Uterus (tissue), 4 donors: ENCODE results near the gene PCBP1. TPM values are rescaled to one million over a fixed set of nuclear protein-coding genes. Genes with fewer than 3 reads are reported as not detected.

ENCODE experiments used
- DNase-seq, 2 donors: peaks; one replicate each; pipeline ENCODE4 v3.0.0-alpha.2; 2019 to 2020
- H3K27ac ChIP-seq, 2 donors: fragments of 200-600 bp; sonication (generic); 1 replicate in 1 of 2; 2 replicates in 1 of 2; pipeline ENCODE4 v1.5.1; 2016 to 2018
- H3K27me3 ChIP-seq, 2 donors: fragments of 200-600 bp; sonication (generic); one replicate each; pipeline ENCODE4 v1.5.1; 2018 to 2019; ENCODE audit warnings: control low read depth in 1 of 2
- H3K36me3 ChIP-seq, 2 donors: fragments of 200-600 bp; sonication (generic); one replicate each; pipeline ENCODE4 v1.5.1; 2019; ENCODE audit warnings: control low read depth in 1 of 2
- H3K4me1 ChIP-seq, 2 donors: fragments of 200-600 bp; sonication (generic); one replicate each; pipeline ENCODE4 v1.5.1; 2018 to 2019; ENCODE audit warnings: control low read depth in 1 of 2
- H3K4me3 ChIP-seq, 2 donors: fragments of 200-600 bp; sonication (generic); 1 replicate in 1 of 2; 2 replicates in 1 of 2; pipeline ENCODE4 v1.5.1; 2018 to 2019; ENCODE audit warnings: mild to moderate bottlenecking in 1 of 2
- H3K9me3 ChIP-seq, 2 donors: fragments of 200-600 bp; sonication (generic); one replicate each; pipeline ENCODE4 v1.5.1; 2019; ENCODE audit warnings: control low read depth in 1 of 2
- POLR2A ChIP-seq, 2 donors: fragments of 450-650 bp; IDR thresholded peaks; one replicate each; pipeline ENCODE4 v1.6.1; 2016; ENCODE audit warnings: antibody characterized with exemption in 2 of 2, mild to moderate bottlenecking in 1 of 2, moderate library complexity in 1 of 2
- intact Hi-C: fragments of 100-400 bp; cut with DNase I; formaldehyde crosslinking; loops from one replicate; pipeline ENCODE4 v1.15.1; 2023; ENCODE audit warnings: low total_unique reads
- total RNA-seq, 4 donors: library from RNA; depleted of rRNA in 3 of 4; stranded (reverse); fragments of >200 nt in 3 of 4; gene quantifications; one replicate each; pipeline versions ENCODE4 v1.1.0 to v1.2.4, GENCODE V29; 2014 to 2023
- TF ChIP-seq, protein P1 (sequence below), 4 experiments: fragments of 200-600 bp in 2 of 4; fragments of 450-650 bp in 2 of 4; sonication (generic) in 2 of 4; IDR thresholded peaks; one replicate each; pipeline ENCODE4 v1.5.1; 2016 to 2019; ENCODE audit warnings: antibody characterized with exemption in 4 of 4, mild to moderate bottlenecking in 2 of 4, moderate library complexity in 1 of 4
- donor health status: DM: yes; HTN: yes; CAD: no.

Gene PCBP1
- total RNA-seq, result 100 to 1,000 TPM in 2 of 4 donors, 10 to 100 TPM in 2; 55.5 to 294 (median 101) TPM

GRCh38 chr2:70086838-70087701, at the start of gene PCBP1:
Gene PCBP1, plus strand, starts transcription at chr2:70087477. Its CDS starts 267 bp downstream, at chr2:70087744.
- H3K4me3 ChIP-seq, result peak within 1 kb of the TSS; percentile 74 to 78
- no peaks in the 10 kb centered on the region for H3K9me3 ChIP-seq
- peaks cover 0 to 6% of the 10 kb centered on the region in 2 donors for H3K4me1 ChIP-seq
- TF ChIP-seq, protein P1, sequence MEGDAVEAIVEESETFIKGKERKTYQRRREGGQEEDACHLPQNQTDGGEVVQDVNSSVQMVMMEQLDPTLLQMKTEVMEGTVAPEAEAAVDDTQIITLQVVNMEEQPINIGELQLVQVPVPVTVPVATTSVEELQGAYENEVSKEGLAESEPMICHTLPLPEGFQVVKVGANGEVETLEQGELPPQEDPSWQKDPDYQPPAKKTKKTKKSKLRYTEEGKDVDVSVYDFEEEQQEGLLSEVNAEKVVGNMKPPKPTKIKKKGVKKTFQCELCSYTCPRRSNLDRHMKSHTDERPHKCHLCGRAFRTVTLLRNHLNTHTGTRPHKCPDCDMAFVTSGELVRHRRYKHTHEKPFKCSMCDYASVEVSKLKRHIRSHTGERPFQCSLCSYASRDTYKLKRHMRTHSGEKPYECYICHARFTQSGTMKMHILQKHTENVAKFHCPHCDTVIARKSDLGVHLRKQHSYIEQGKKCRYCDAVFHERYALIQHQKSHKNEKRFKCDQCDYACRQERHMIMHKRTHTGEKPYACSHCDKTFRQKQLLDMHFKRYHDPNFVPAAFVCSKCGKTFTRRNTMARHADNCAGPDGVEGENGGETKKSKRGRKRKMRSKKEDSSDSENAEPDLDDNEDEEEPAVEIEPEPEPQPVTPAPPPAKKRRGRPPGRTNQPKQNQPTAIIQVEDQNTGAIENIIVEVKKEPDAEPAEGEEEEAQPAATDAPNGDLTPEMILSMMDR (IDR thresholded peaks at IDR 0.05), result peak in 1 of 4 experiments; percentile 3
- TF ChIP-seq POLR2A (IDR thresholded peaks at IDR 0.05), result peak; percentile 82 to 94
- H3K27me3 ChIP-seq, result no peaks in the 10 kb centered on the region
- DNase-seq, result peak; percentile 96
- intact Hi-C loops, result loop anchor here (2.0 kb wide), 1 partner anchor 56 kb away; no protein-coding TSS in a partner anchor
- no peaks in the 10 kb centered on the region for H3K36me3 ChIP-seq
- peak within 1 kb of the TSS; percentile 99 to 100 for H3K27ac ChIP-seq

GRCh38 chr2:70039366-70039765, 47.9 kb upstream of the PCBP1 start:
- no peaks in the 10 kb centered on the region for H3K9me3 ChIP-seq
- intact Hi-C loops, result no loop called here
- no peak overlapping the region for H3K4me3 ChIP-seq
- no peaks in the 10 kb centered on the region for H3K4me1 ChIP-seq
- TF ChIP-seq, protein P1 (IDR thresholded peaks at IDR 0.05), result no peak
- TF ChIP-seq POLR2A (IDR thresholded peaks at IDR 0.05), result no peak
- H3K36me3 ChIP-seq, result no peaks in the 10 kb centered on the region
- H3K27ac ChIP-seq, result no peak overlapping the region
- H3K27me3 ChIP-seq, result no peaks in the 10 kb centered on the region
- no peak for DNase-seq

GRCh38 chr2:70041663-70042062, 45.6 kb upstream of the PCBP1 start:
- Histone ChIP-seq H3K9me3 (no peaks in the 10 kb centered on the region), H3K27me3 (no peaks in the 10 kb centered on the region), H3K4me3 (no peak overlapping the region), H3K36me3 (no peaks in the 10 kb centered on the region), H3K4me1 (no peaks in the 10 kb centered on the region), H3K27ac (no peak overlapping the region)
- intact Hi-C loops, result no loop called here
- DNase-seq, result no peak
- TF ChIP-seq, protein P1 (IDR thresholded peaks at IDR 0.05), result no peak
- TF ChIP-seq POLR2A (IDR thresholded peaks at IDR 0.05), result no peak

GRCh38 chr2:70042246-70042645, 45.0 kb upstream of the PCBP1 start:
- intact Hi-C loops, result no loop called here

More at GRCh38 chr2:70042246-70042645, 45.0 kb upstream of the PCBP1 start:
- Histone ChIP-seq H3K4me3 (no peak overlapping the region), H3K9me3 (no peaks in the 10 kb centered on the region), H3K27ac (no peak overlapping the region), H3K27me3 (no peaks in the 10 kb centered on the region), H3K4me1 (no peaks in the 10 kb centered on the region), H3K36me3 (no peaks in the 10 kb centered on the region)
- no peak for DNase-seq
- TF ChIP-seq, protein P1 (IDR thresholded peaks at IDR 0.05), result no peak
- no peak for TF ChIP-seq POLR2A (IDR thresholded peaks at IDR 0.05)
